ENCODE measurements around the gene FAM180B. TPM values are rescaled to one million over a fixed set of nuclear protein-coding genes. Genes with fewer than 3 reads are reported as not detected.

FAM180B gene
- total and polyA plus RNA-seq, 2 of the 4 experiments (the other 2 are of a cell fraction): not detected

DNA sequence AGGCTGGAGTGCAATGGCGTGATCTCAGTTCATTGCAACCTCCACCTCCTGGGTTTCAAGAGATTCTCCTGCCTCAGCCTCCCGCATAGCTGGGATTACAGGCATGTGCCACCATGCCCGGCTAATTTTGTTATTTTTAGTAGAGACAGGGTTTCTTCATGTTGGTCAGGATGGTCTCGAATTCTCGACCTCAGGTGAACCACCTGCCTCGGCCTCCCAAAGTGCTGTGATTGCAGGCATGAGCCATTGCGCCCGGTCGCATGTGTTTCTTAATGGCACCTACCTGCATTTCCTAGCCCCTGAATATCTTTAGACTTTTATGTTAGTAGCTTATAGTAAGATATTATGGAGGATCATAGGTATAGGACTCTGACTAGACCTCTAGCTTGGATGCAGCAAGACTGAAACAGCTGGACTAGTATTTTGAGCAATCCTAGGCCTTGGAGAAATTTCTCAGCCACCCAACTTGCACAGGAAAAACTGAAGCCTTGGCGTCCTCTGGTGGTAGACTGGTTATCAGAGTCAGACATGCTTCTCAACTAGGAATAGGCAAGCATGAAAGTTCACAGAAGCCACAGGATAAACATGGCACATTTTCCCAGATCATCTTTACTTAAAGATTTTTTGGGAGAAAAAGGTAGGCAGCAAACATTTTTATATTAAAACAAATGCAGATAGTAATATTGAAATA is 30.4 kb downstream of the FAM180B start:
- H3K4me3 ChIP-seq (ENCODE audit: insufficient read depth, low read depth, low read length): no peak overlapping the region

More for the DNA sequence above, 30.4 kb downstream of the FAM180B start:
- Histone ChIP-seq H4K91ac (ENCODE audit: insufficient read depth, low read depth, low read length) (no peak overlapping the region), H3K4ac (ENCODE audit: low read depth, low read length) (no peak overlapping the region), H2AK5ac (ENCODE audit: low read depth, low read length) (no peak overlapping the region), H4K20me1 (ENCODE audit: insufficient read depth, low read length) (peaks cover 9% of the 10 kb centered on the region), H2AK9ac (replicated peaks; ENCODE audit: low read depth, low read length, poor library complexity) (no peak overlapping the region), H3K18ac (ENCODE audit: low read depth, low read length) (no peak overlapping the region), H3K27me3 (ENCODE audit: control insufficient read depth, insufficient read depth, low read length) (no peaks in the 10 kb centered on the region), H4K8ac (ENCODE audit: low read depth in 2 of 2, low read length in 2 of 2) (no peak overlapping the region), H3K23ac (ENCODE audit: low read depth, low read length) (no peak overlapping the region), H2BK15ac (ENCODE audit: low read depth, low read length) (no peak overlapping the region), H3K9ac (ENCODE audit: low read depth, low read length) (no peak overlapping the region), H3K56ac (ENCODE audit: extremely low read depth, insufficient read depth, low read length) (no peak overlapping the region), H3K27ac (ENCODE audit: insufficient read depth, low read length) (no peak overlapping the region), H3K79me1 (ENCODE audit: low read depth in 1 of 2, low read length in 2 of 2) (peaks cover 0 to 6% of the 10 kb centered on the region in 2 experiments; a peak in 1 of 4 replicates), H3K4me1 (ENCODE audit: control insufficient read depth, insufficient read depth, low read length) (peaks cover 4% of the 10 kb centered on the region), H3K9me3 (ENCODE audit: control insufficient read depth, insufficient read depth, low read length) (no peaks in the 10 kb centered on the region), H3K9me1 (ENCODE audit: insufficient read depth, low read length) (no peaks in the 10 kb centered on the region), H3K14ac (replicated peaks; ENCODE audit: low read depth, low read length) (no peak overlapping the region), H2BK20ac (ENCODE audit: low read depth, low read length) (no peak overlapping the region), H2BK5ac (ENCODE audit: low read depth, low read length, poor library complexity, severe bottlenecking) (peak overlapping the region; percentile 36), H3K36me3 (ENCODE audit: control insufficient read depth, insufficient read depth, low read length) (peaks cover 7% of the 10 kb centered on the region), H2AFZ (replicated peaks; ENCODE audit: low read length, poor library complexity) (no peak overlapping the region), H2BK120ac (ENCODE audit: low read depth, low read length) (no peak overlapping the region), H3K4me2 (ENCODE audit: low read depth, low read length) (peak overlapping the region; percentile 54; the same call in 1 of the 2 replicates), H4K5ac (ENCODE audit: low read depth, low read length) (no peak overlapping the region)
- POLR2A ChIA-PET (ENCODE audit: unreplicated experiment): interaction anchor here (0.7 kb wide), 1 partner anchor 88 kb away, joined by 3 read pairs; no protein-coding TSS in a partner anchor
- ATAC-seq (ENCODE audit: low read depth): peak; percentile 96
- peak; percentile 85 for DNase-seq
- in situ Hi-C loops (cut with MboI; ENCODE audit: low sequenced_read_pairs): loop anchor here (10.0 kb wide), 1 partner anchor 132 kb away; no protein-coding TSS in a partner anchor
- 100% methylated on average over 4 of the region's 10 CpGs; no CpG with 5 or more reads in 1 of the 2 experiments for WGBS, 2 experiments (ENCODE audit: extremely low coverage in 2 of 2, insufficient read length in 1 of 2)
- dilution Hi-C loops (cut with HindIII; ENCODE audit: low sequenced_read_pairs, unreplicated experiment): no loop called here
- TF ChIP-seq RCOR1 (IDR thresholded peaks at IDR 0.05; ENCODE audit: insufficient replicate concordance, low read length) (no peak), POLR2A (IDR thresholded peaks at IDR 0.05; ENCODE audit: low read depth, low read length) (0 out of 2 replicates have a peak, but pooled peaks have one; percentile 39), CEBPB (IDR thresholded peaks at IDR 0.05; ENCODE audit: low read depth, low read length) (peak; percentile 43; the same call in 1 of the 2 replicates), RAD21 (IDR thresholded peaks at IDR 0.05; ENCODE audit: low read length) (peak; percentile 96), BHLHE40 (IDR thresholded peaks at IDR 0.05; ENCODE audit: low read depth, low read length) (no peak), NFE2L2 (IDR thresholded peaks at IDR 0.05; ENCODE audit: low read depth, low read length) (no peak), RFX5 (IDR thresholded peaks at IDR 0.05; ENCODE audit: low read depth, low read length) (no peak), SMC3 (IDR thresholded peaks at IDR 0.05; ENCODE audit: low read depth, low read length) (peak; percentile 93)
- TF ChIP-seq, protein P1, sequence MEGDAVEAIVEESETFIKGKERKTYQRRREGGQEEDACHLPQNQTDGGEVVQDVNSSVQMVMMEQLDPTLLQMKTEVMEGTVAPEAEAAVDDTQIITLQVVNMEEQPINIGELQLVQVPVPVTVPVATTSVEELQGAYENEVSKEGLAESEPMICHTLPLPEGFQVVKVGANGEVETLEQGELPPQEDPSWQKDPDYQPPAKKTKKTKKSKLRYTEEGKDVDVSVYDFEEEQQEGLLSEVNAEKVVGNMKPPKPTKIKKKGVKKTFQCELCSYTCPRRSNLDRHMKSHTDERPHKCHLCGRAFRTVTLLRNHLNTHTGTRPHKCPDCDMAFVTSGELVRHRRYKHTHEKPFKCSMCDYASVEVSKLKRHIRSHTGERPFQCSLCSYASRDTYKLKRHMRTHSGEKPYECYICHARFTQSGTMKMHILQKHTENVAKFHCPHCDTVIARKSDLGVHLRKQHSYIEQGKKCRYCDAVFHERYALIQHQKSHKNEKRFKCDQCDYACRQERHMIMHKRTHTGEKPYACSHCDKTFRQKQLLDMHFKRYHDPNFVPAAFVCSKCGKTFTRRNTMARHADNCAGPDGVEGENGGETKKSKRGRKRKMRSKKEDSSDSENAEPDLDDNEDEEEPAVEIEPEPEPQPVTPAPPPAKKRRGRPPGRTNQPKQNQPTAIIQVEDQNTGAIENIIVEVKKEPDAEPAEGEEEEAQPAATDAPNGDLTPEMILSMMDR (conservative IDR thresholded peaks at IDR 0.05; ENCODE audit: low read depth, low read length): peak; percentile 96
- CTCF ChIA-PET: interaction anchor here (0.6 to 1.6 kb wide), 8 partner anchors 10 to 243 kb away, joined by 3 to 9 read pairs (median 4); partner anchors contain the start of genes KBTBD4 and NDUFS3
- BruUV-seq (replicated peaks): no TSS peak
- intact Hi-C loops (cut with micrococcal nuclease): loop anchor here (1.0 to 5.0 kb wide), 4 partner anchors 38 to 243 kb away; partner anchors contain the start of genes NDUFS3 and SLC39A13
